HepG2 (cell line): ENCODE data around the gene TMEM130. TPM values are rescaled to one million over a fixed set of nuclear protein-coding genes. Genes with fewer than 3 reads are reported as not detected.

Experiments used
- BORCS8-MEF2B ChIP-seq: sonication (generic); formaldehyde crosslinking; IDR thresholded peaks from 2 replicates; pipeline ENCODE4 v1.8.0; 2022; ENCODE audit warnings: mild to moderate bottlenecking, missing genetic modification reagents
- CHD2 ChIP-seq: IDR thresholded peaks from 2 replicates; pipeline ENCODE4 v1.6.1; 2011; ENCODE audit warnings: low read depth, low read length, improper control_type of control experiment
- FOSL1 ChIP-seq: sonication (generic); formaldehyde crosslinking; IDR thresholded peaks from 2 replicates; pipeline ENCODE4 v1.9.0; 2021; ENCODE audit warnings: missing genetic modification reagents, borderline replicate concordance
- GZF1 ChIP-seq: sonication (generic); formaldehyde crosslinking; IDR thresholded peaks from 2 replicates; pipeline ENCODE4 v1.5.1; 2020; ENCODE audit warnings: mild to moderate bottlenecking, missing genetic modification reagents
- IRX3 ChIP-seq: sonication (generic); formaldehyde crosslinking; IDR thresholded peaks from 2 replicates; pipeline ENCODE4 v1.8.1; 2023; ENCODE audit warnings: mild to moderate bottlenecking, low read depth, missing genetic modification reagents, borderline replicate concordance
- KDM5B ChIP-seq: sonication (generic); formaldehyde crosslinking; IDR thresholded peaks from 2 replicates; pipeline ENCODE4 v1.4.0; 2020; ENCODE audit warnings: missing genetic modification reagents, mild to moderate bottlenecking, borderline replicate concordance
- KMT2A ChIP-seq: sonication (generic); formaldehyde crosslinking; IDR thresholded peaks from 2 replicates; pipeline ENCODE4 v1.4.0; 2020; ENCODE audit warnings: missing genetic modification reagents
- MBNL3 ChIP-seq: fragments of 250-450 bp; sonication (Bioruptor Pico); conservative IDR thresholded peaks from 2 replicates; pipeline ENCODE4 v1.8.0; 2022; ENCODE audit warnings: mild to moderate bottlenecking, inconsistent platforms
- NFE2L1 ChIP-seq: sonication (generic); formaldehyde crosslinking; IDR thresholded peaks from 2 replicates; pipeline ENCODE4 v1.4.0; 2020; ENCODE audit warnings: missing genetic modification reagents, mild to moderate bottlenecking, borderline replicate concordance
- RAD21 ChIP-seq: fragments of 450-650 bp; formaldehyde crosslinking; IDR thresholded peaks from 2 replicates; pipeline ENCODE4 v1.5.0; 2020; ENCODE audit warnings: mild to moderate bottlenecking
- TAF15 ChIP-seq: fragments of 200-400 bp; formaldehyde crosslinking; IDR thresholded peaks from one replicate; pipeline ENCODE4 v1.6.1; 2018; ENCODE audit warnings: mild to moderate bottlenecking, low read depth, low read length; ENCODE audit not compliant: poor library complexity, severe bottlenecking
- TRIM24 ChIP-seq: sonication (generic); formaldehyde crosslinking; IDR thresholded peaks from 2 replicates; pipeline ENCODE4 v1.8.0; 2022; ENCODE audit warnings: mild to moderate bottlenecking, missing genetic modification reagents
- ZNF121 ChIP-seq: sonication (generic); formaldehyde crosslinking; IDR thresholded peaks from 2 replicates; pipeline ENCODE4 v1.5.0; 2020; ENCODE audit warnings: mild to moderate bottlenecking, missing genetic modification reagents
- ZNF274 ChIP-seq: sonication (generic); formaldehyde crosslinking; IDR thresholded peaks from 2 replicates; pipeline ENCODE4 v1.5.1; 2020; ENCODE audit warnings: mild to moderate bottlenecking, missing genetic modification reagents
- ZNF746 ChIP-seq: sonication (generic); formaldehyde crosslinking; IDR thresholded peaks from 2 replicates; pipeline ENCODE4 v1.8.0; 2022; ENCODE audit warnings: mild to moderate bottlenecking, missing genetic modification reagents
- polyA plus RNA-seq, 8 experiments: library from polyadenylated mRNA; depleted of rRNA in 3 of 8; stranded (reverse) in 7 of 8; unstranded in 1 of 8; fragments of >200 nt; fragmentation: Illumina TruSeq in 4 of 8; extraction: Trizol in 4 of 8; gene quantifications; 2 replicates each; pipeline versions ENCODE4 v1.2.1 to v1.2.3, GENCODE V29; 2011 to 2016; ENCODE audit warnings: low read depth in 4 of 8, missing spikeins in 1 of 8, mixed read lengths in 1 of 8; ENCODE audit not compliant: insufficient read depth in 1 of 8
- total RNA-seq, 5 experiments: library from RNA; depleted of rRNA; stranded (reverse); fragments of >200 nt; fragmentation: Illumina TruSeq; extraction: Trizol; gene quantifications; 2 replicates each; pipeline ENCODE4 v1.2.3, GENCODE V29; 2016; ENCODE audit warnings: low read depth in 1 of 5
- TF ChIP-seq, protein P1 (sequence below), 2 experiments: sonication (generic) in 1 of 2; formaldehyde crosslinking in 1 of 2; IDR thresholded peaks; 2 replicates each; pipeline versions ENCODE4 v1.6.1 to v1.9.0; 2014 to 2022; ENCODE audit warnings: antibody characterized with exemption in 1 of 2, borderline replicate concordance in 1 of 2, inconsistent platforms in 1 of 2, low read depth in 1 of 2, missing genetic modification reagents in 1 of 2
- TF ChIP-seq, protein P2 (sequence below): sonication (generic); formaldehyde crosslinking; IDR thresholded peaks from 2 replicates; pipeline ENCODE4 v1.9.0; 2021; ENCODE audit warnings: missing genetic modification reagents, borderline replicate concordance

TMEM130 gene
- total and polyA plus RNA-seq, 2 of the 13 experiments (the other 11 are each of a cell fraction or from before 2014, with no cell fraction given) = not detected

DNA sequence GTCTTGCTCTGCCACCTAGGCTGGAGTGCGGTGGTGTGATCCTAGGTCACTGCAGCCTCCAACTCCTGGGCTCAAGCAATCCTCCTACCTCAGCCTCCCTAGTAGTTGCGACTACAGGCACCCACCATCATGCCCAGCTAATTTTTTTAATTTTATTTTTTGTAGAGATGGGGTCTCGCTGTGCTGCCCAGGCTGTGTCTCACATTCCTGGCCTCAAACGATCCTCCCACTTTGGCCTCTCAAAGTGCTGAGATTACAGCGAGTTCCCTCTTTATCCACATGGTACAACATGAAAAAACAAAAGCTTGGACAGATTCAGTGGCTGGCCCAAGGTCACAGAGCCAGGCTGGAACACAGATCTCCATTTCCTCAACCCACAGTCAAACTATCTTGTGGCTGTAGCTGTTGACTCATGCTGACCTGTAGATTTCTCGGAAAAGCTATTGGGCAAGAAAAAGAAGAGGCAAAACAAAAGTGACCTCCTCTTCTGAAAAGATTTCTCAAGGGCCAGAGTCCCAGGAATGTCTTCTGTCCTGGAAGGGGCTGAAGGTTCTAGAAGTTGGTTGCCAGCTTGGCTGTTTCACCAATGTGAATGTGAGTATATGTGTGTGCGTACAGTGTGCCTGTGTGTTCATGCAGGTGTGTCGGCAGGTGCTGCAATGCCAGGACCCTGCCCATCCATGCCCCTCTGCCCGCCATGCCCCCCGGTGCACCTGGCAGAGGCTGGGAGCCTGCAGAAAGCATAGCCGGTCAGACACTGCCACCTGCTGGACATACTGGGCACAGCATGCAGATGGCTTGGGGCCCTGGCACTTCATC is 28.4 kb downstream of the TMEM130 start (continued):
- TF ChIP-seq, protein P1, sequence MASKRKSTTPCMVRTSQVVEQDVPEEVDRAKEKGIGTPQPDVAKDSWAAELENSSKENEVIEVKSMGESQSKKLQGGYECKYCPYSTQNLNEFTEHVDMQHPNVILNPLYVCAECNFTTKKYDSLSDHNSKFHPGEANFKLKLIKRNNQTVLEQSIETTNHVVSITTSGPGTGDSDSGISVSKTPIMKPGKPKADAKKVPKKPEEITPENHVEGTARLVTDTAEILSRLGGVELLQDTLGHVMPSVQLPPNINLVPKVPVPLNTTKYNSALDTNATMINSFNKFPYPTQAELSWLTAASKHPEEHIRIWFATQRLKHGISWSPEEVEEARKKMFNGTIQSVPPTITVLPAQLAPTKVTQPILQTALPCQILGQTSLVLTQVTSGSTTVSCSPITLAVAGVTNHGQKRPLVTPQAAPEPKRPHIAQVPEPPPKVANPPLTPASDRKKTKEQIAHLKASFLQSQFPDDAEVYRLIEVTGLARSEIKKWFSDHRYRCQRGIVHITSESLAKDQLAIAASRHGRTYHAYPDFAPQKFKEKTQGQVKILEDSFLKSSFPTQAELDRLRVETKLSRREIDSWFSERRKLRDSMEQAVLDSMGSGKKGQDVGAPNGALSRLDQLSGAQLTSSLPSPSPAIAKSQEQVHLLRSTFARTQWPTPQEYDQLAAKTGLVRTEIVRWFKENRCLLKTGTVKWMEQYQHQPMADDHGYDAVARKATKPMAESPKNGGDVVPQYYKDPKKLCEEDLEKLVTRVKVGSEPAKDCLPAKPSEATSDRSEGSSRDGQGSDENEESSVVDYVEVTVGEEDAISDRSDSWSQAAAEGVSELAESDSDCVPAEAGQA (IDR thresholded peaks at IDR 0.05; ENCODE audit: low read depth) = no peak
- TF ChIP-seq, protein P1 (CRISPR knock-in tag; IDR thresholded peaks at IDR 0.05; ENCODE audit: borderline replicate concordance) = no peak
- TF ChIP-seq RAD21 (CRISPR knock-in tag) (peak; percentile 88), TAF15 (no peak), KDM5B (CRISPR knock-in tag) (peak; percentile 24; the same call in 1 of the 2 replicates), ZNF746 (CRISPR knock-in tag) (no peak), GZF1 (CRISPR knock-in tag) (no peak), ZNF121 (CRISPR knock-in tag) (peak; percentile 71), KMT2A (CRISPR knock-in tag) (no peak), BORCS8-MEF2B (CRISPR knock-in tag) (peak; percentile 25; the same call in 1 of the 2 replicates), TRIM24 (no peak), IRX3 (CRISPR knock-in tag) (no peak), MBNL3 (CRISPR knock-in tag) (no peak), ZNF274 (0 out of 2 replicates have a peak, but pooled peaks have one; percentile 48), CHD2 (no peak), FOSL1 (CRISPR knock-in tag) (no peak), NFE2L1 (CRISPR knock-in tag) (no peak)
- TF ChIP-seq, protein P2, sequence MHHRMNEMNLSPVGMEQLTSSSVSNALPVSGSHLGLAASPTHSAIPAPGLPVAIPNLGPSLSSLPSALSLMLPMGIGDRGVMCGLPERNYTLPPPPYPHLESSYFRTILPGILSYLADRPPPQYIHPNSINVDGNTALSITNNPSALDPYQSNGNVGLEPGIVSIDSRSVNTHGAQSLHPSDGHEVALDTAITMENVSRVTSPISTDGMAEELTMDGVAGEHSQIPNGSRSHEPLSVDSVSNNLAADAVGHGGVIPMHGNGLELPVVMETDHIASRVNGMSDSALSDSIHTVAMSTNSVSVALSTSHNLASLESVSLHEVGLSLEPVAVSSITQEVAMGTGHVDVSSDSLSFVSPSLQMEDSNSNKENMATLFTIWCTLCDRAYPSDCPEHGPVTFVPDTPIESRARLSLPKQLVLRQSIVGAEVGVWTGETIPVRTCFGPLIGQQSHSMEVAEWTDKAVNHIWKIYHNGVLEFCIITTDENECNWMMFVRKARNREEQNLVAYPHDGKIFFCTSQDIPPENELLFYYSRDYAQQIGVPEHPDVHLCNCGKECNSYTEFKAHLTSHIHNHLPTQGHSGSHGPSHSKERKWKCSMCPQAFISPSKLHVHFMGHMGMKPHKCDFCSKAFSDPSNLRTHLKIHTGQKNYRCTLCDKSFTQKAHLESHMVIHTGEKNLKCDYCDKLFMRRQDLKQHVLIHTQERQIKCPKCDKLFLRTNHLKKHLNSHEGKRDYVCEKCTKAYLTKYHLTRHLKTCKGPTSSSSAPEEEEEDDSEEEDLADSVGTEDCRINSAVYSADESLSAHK (CRISPR knock-in tag) = 0 out of 2 replicates have a peak, but pooled peaks have one; percentile 71
